ENCODE results near the gene SUSD1. TPM values are rescaled to one million over a fixed set of nuclear protein-coding genes. Genes with fewer than 3 reads are reported as not detected.

SUSD1 gene
- total RNA-seq, 2 experiments from 2014 or later, result 3.8 to 5.2 TPM

DNA sequence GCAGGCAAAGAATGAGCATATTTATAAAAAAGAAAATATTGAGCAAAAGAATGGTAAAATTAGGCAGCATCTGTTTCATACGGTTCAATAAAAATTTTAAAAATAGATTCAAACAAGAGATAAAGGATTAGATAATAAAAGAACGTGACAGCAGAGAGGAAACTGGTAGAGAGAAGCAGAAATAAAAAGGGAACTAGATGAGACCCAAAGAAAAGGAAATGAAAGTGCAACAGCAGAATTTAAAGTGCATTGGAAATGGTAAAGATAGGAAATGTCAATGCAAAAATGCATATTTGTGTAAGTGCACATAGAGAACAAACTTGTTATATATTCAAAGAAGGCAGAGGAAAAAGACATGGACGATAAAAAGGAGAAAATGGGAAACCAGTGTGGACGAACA lies 70.2 kb downstream of the SUSD1 start:
- no peak overlapping the region for H3K27ac Mint-ChIP-seq
- no peak overlapping the region for H3K4me3 Mint-ChIP-seq
- H3K36me3 Mint-ChIP-seq, result no peaks in the 10 kb centered on the region
- H3K4me1 Mint-ChIP-seq, result peaks cover 3% of the 10 kb centered on the region
- DNase-seq, result no peak
- no peaks in the 10 kb centered on the region for H3K27me3 Mint-ChIP-seq
- no peaks in the 10 kb centered on the region for H3K9me3 Mint-ChIP-seq

DNA sequence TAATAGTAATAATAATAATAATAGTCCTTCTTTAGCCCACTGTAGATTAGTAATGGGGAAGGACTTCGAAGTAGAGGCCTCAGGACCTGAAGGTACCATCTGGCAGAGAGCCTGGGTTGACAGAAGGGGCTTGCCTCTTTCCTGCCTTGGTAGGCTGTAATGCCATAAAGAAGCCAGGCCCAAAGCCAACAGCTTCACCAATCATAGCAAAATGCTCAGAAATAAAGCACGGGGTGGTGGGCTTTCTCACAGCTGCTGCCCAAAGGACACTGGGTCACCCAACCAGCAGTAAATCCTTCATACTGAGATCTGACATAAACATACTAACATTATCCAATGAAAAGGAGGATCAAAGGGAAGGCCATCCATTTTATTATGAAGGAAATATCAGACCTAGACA lies 70.7 kb downstream of the SUSD1 start:
- Mint-ChIP-seq H3K27me3 (no peaks in the 10 kb centered on the region), H3K4me1 (peaks cover 3% of the 10 kb centered on the region), H3K4me3 (no peak overlapping the region), H3K9me3 (no peaks in the 10 kb centered on the region), H3K36me3 (no peaks in the 10 kb centered on the region), H3K27ac (no peak overlapping the region)
- DNase-seq, result no peak

DNA sequence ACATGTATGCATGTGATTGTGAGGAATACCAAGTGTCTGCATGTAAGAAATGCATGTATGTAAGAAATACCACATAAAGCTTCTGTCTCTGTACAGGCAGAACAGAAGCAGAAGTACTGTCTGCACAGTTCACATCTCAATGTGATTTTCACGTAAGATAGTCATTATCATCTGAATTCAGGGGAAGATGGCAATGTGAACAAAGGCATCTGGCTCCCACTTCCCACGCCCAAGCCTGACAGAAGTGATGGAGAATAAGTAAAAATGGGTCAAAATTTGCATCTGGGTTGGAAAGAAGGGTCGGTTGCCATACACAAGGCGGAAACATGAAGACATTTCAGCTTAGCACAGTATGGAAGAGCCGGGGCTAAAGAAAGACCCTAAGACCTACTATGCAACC lies 71.7 kb downstream of the SUSD1 start:
- no peaks in the 10 kb centered on the region for H3K27me3 Mint-ChIP-seq
- peaks cover 4% of the 10 kb centered on the region for H3K4me1 Mint-ChIP-seq
- no peak for DNase-seq
- no peak overlapping the region for H3K4me3 Mint-ChIP-seq
- no peaks in the 10 kb centered on the region for H3K9me3 Mint-ChIP-seq
- no peaks in the 10 kb centered on the region for H3K36me3 Mint-ChIP-seq
- H3K27ac Mint-ChIP-seq, result no peak overlapping the region

DNA sequence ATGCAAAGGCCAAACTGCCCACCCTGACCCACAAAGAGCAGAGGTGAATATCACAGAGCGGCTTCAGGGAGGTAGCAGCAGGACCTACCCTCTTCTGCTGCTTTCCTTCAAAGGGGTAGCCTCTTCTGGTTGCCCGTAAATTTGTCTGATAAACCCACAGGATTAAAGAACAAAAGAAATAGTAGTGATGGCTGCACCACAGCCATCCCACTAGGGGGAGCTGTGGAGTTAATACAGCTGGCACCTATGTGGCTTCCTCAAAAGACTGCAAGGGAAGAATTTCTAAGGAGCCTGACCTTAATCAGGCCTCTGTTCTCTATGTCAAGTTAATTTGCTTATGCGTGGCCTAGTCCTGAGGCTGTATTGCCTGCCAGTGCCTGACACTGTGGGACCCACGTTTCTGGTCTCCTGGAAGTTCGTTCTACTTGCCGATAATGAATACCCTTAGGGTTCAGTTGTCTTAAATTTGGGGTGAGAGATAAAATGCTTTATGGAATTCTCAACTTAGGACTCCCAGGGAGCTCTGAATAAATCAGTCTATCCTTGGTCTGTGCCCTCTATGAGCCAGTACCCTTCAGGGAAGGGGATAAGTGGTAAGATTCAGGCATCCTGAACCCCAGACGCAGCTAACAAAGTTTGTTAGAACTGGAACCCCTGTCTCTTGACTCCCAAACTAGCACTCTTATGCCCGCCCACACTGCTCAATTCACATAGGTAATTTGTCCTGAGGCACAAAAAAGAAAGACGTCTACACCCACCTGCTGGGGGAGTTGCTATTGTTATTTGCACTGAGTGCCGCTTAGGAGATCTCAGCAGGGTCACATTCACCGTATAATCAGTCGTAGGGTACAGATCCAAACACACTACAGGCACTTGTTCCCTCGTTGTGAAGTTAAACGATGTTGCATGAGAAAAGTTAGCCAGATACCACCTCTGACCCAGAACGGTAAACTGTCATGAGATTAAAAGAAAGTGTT lies 77.1 kb downstream of the SUSD1 start:
- peak; percentile 61 for DNase-seq
- Mint-ChIP-seq H3K4me3 (no peak overlapping the region), H3K36me3 (peaks cover 6% of the 10 kb centered on the region), H3K9me3 (no peaks in the 10 kb centered on the region), H3K27ac (no peak overlapping the region), H3K4me1 (peaks cover 26% of the 10 kb centered on the region), H3K27me3 (no peaks in the 10 kb centered on the region)

DNA sequence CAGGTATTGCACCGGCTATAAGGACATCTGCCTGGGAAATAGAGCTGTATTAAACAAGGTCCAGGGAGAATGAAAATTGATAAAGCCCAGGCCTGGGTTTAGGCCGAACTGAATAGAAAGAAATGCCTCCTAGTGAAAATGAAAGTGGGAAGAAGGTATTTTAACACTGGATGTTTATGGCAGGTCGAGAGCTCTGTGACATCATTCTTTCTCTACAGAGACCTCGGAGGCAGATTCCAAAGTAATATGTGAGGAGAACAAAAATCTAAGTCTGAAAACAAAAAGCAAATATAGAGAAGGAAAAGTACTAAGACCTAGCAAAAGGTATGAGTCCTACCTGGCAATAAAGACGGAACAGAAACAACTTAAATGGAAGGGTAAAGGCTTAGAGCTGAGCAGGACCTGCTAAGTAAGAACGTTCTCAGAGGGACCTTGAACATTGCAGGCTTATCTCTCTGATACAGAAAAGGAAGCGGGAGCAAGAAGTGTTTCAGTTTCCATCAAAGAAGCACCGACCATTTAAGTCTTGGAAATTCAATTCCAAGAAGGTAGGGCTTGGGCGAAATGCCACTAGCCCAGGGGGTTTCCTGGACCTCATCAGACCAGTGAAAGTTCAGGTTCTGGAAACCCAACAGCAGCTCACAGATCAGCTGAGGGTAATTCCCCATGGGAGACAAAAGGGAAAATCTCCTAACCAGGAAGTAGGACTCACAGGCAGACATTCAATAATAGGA lies 80.0 kb downstream of the SUSD1 start:
- H3K9me3 Mint-ChIP-seq, result no peaks in the 10 kb centered on the region
- no peak overlapping the region for H3K4me3 Mint-ChIP-seq
- H3K27ac Mint-ChIP-seq, result peak overlapping the region; percentile 40
- H3K36me3 Mint-ChIP-seq, result peaks cover 6% of the 10 kb centered on the region
- peaks cover 26% of the 10 kb centered on the region for H3K4me1 Mint-ChIP-seq
- no peak for DNase-seq
- no peaks in the 10 kb centered on the region for H3K27me3 Mint-ChIP-seq

DNA sequence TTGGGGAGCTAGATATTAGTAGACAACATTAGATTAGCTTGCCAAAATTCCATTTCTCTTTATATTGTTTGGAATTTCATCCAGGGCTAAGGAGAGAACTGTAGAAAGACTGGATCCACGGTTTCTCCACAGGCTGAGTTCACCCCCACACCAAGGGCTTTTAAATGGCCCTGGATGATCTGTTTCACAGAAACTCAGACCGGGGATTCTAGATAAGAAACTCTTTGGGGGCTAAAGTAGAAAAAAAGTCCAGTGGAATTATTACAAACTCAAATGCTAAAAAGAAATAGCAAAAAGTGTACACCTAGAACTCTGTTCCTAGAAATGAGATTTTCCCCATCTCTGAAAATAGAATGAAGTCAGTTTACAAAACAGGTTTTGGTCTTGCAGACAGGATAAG lies 80.9 kb downstream of the SUSD1 start:
- Mint-ChIP-seq H3K27ac (peak overlapping the region; percentile 27), H3K9me3 (no peaks in the 10 kb centered on the region), H3K4me1 (peaks cover 26% of the 10 kb centered on the region), H3K4me3 (no peak overlapping the region), H3K27me3 (no peaks in the 10 kb centered on the region), H3K36me3 (peaks cover 6% of the 10 kb centered on the region)
- DNase-seq, result no peak

DNA sequence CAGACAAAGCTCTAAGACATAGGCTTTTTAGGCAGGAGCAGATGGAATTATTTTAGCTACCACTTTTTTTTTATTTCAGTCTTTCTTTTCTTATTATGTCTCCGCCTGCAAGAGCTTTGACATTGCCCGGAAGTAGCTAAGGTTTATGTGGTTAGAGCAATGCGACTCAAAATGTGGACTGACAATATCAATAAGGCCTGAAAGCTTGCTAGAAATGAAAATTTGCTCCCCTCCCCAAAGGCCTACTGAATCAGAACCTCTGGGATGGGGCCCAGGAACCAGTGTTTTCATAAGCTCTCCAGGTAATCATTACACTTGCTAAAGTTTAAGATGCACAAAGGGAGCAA lies 81.3 kb downstream of the SUSD1 start:
- Mint-ChIP-seq H3K27ac (peak overlapping the region; percentile 30), H3K36me3 (peaks cover 6% of the 10 kb centered on the region), H3K27me3 (no peaks in the 10 kb centered on the region), H3K9me3 (no peaks in the 10 kb centered on the region), H3K4me3 (no peak overlapping the region), H3K4me1 (peaks cover 26% of the 10 kb centered on the region)
- DNase-seq, result no peak

DNA sequence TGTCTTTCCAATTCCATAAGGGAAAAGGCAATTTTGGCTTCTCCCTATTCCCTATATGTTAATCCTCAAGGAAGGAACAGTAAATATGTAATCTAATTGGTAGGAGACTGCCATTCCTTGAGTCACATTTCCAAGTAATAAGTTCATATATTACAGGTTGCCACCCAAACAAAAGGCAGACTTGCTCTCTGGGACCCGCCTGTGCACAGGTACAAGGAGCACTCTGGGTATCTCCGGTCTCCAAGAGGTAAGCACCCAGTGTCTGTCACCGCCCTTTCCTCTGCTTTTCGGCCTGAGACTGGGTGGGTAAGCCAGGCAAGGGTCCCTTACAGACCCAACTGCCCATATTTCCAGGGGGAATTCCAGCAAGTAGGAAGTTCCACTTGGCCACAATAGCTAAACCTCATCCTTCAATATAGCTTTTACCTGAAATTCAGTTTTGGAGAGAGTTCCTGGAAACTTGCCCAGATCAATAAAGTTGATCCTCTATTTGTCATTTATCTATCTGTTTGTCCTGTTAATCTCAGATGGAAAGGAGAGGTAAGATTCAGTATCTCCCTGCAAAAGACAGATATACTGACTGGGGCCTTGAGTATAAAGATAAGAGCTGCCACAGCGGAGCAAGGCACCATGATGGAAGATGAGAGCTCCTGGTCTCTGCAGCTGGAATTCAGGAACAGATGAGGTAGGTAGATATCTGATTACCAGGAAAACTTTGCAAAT lies 81.8 kb downstream of the SUSD1 start:
- Mint-ChIP-seq H3K27me3 (no peaks in the 10 kb centered on the region), H3K9me3 (no peaks in the 10 kb centered on the region), H3K4me3 (no peak overlapping the region), H3K4me1 (peaks cover 24% of the 10 kb centered on the region), H3K27ac (no peak overlapping the region), H3K36me3 (peaks cover 6% of the 10 kb centered on the region)
- DNase-seq, result no peak

DNA sequence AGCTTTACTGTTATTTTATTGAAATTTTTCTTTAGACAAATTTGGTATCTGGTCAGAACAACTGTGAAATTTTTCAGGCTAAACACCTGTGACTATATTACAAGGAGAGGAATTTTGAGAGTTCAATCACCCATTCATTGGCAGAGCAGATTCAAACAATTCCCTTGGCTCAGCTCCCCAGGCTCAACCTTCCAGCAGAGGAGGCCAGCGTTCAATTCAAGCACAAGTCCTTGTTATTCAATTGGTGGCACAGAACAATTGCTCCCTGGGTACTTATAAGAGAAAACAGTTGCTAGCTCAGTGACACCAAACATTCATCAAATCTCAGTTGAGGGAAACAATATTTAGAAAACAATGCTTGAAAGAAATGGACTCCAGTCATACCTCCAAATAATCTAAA lies 83.3 kb downstream of the SUSD1 start:
- no peaks in the 10 kb centered on the region for H3K27me3 Mint-ChIP-seq
- peaks cover 7% of the 10 kb centered on the region for H3K36me3 Mint-ChIP-seq
- H3K4me3 Mint-ChIP-seq, result no peak overlapping the region
- no peaks in the 10 kb centered on the region for H3K9me3 Mint-ChIP-seq
- H3K27ac Mint-ChIP-seq, result no peak overlapping the region
- no peak for DNase-seq
- peaks cover 20% of the 10 kb centered on the region for H3K4me1 Mint-ChIP-seq

DNA sequence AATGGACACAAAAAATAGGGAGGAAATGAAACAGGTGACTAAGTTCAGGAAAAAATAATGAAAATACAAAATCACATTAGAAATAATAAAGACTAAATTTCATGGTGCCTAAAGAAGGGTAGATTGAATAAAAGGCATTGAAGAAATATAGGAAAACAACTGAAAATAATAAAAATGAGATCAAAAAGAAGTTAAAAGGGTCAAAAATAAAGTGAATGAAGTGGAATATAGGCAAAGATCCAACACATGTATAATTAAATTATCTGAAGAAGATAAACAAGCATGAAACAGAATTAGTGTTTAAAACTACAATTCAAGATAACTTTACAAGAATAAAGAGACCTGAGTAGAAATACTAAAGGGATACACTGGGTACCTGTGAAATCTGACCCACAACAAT lies 87.6 kb downstream of the SUSD1 start:
- H3K27me3 Mint-ChIP-seq, result no peaks in the 10 kb centered on the region
- H3K27ac Mint-ChIP-seq, result no peak overlapping the region
- H3K4me3 Mint-ChIP-seq, result no peak overlapping the region
- DNase-seq, result no peak
- H3K9me3 Mint-ChIP-seq, result no peaks in the 10 kb centered on the region
- H3K4me1 Mint-ChIP-seq, result peaks cover 5% of the 10 kb centered on the region
- peaks cover 3% of the 10 kb centered on the region for H3K36me3 Mint-ChIP-seq

DNA sequence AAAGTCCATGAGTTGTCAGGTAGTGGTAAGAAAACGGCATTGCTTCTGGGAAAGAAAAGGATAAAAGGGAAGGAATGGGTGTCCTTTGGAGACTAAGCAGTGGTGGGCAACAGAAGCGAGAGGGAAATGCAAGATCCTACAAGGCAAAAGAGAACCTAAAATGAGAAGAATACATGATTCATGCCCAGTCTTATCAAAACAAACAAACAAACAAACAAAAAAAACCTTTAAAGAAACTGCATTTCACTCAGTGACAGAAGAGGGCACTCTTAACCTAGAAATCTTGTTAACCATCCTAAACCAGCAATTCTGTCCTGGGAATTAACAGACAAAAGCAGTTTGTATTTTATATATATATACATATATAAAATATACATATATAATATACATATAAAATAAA lies 88.5 kb downstream of the SUSD1 start:
- H3K27me3 Mint-ChIP-seq, result no peaks in the 10 kb centered on the region
- peaks cover 3% of the 10 kb centered on the region for H3K36me3 Mint-ChIP-seq
- H3K4me1 Mint-ChIP-seq, result peaks cover 5% of the 10 kb centered on the region
- H3K4me3 Mint-ChIP-seq, result no peak overlapping the region
- no peak for DNase-seq
- H3K27ac Mint-ChIP-seq, result no peak overlapping the region
- no peaks in the 10 kb centered on the region for H3K9me3 Mint-ChIP-seq

DNA sequence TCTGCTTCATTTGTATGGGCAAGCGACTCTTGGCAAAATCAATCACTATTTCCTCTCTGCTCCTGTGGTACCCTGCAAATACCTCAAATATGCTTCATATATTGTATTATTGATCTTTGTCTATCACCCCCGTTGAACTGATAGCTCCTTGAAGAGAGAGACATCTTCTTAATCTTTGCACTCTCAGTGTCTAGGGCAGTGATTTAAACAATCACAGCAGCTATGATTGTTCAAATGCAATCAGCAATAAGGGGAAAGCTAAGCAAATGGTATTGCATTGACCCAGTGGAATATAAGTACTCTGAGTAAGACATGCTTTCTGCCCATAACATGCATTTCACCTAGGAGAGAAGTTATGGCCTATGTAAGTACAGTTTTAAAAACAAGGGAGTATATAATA lies 90.2 kb downstream of the SUSD1 start:
- H3K27me3 Mint-ChIP-seq, result no peaks in the 10 kb centered on the region

DNA sequence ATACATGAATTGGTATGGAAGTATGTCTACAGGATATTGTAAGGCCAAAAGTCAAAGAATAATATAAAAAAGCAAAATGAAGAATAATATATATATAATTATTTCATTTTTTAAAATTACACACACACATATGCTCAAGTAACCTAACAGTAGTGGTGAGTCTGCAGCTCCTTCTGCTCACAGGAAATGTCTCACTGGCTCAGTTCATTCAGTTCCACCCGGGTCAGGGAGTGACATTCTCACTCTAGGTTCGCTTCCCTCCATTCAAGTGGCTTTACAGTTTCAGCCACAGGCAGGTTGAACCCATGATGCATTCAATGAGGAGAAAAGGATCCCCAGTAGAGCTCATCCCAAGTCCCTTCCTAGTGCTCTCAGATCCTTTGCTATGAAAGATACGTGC lies 90.8 kb downstream of the SUSD1 start:
- no peak overlapping the region for H3K4me3 Mint-ChIP-seq
- no peak overlapping the region for H3K27ac Mint-ChIP-seq
- H3K36me3 Mint-ChIP-seq, result peaks cover 6% of the 10 kb centered on the region
- DNase-seq, result no peak
- H3K9me3 Mint-ChIP-seq, result no peaks in the 10 kb centered on the region
- no peaks in the 10 kb centered on the region for H3K27me3 Mint-ChIP-seq
- H3K4me1 Mint-ChIP-seq, result peaks cover 5% of the 10 kb centered on the region

More for the DNA sequence above, 90.2 kb downstream of the SUSD1 start:
- Mint-ChIP-seq H3K4me1 (peaks cover 5% of the 10 kb centered on the region), H3K4me3 (no peak overlapping the region), H3K9me3 (no peaks in the 10 kb centered on the region), H3K27ac (no peak overlapping the region), H3K36me3 (peaks cover 6% of the 10 kb centered on the region)
- DNase-seq, result no peak

DNA sequence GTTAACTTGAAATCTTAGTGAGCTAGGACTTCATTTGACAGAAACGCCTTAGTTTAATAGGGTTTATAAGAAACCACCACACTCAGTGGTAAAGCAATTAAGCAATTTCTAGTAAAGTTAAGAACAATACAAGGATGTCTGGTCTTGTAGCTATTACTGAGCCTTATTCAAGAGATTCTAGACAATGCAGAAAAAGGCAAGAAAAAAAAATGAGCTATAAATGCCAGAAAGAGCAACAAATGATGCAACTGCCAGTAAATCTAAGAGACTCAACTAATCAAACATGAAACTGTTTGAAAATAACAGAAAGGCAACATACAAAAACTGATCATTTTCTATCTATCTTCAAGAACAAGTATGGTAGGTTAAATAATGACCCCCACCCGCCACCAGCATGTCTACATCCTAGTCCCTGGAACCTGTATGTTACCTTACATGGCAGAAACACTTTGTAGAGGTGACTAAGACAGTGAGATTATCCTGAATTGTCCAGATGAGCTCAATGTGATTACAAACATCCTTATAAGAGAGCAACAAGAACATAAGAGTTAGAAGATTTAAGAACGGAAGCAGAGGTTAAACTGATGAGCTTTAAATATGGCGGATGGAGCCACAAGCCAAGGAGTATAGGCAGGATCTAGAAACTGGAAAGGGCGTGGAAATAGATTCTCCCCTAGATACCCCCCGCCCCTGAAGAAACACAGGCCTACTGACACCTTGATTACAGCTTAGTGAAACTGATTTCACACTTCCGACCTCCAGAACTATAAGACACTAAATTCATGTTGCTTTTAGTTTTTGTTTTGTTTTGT lies 93.0 kb downstream of the SUSD1 start:
- Mint-ChIP-seq H3K9me3 (no peaks in the 10 kb centered on the region), H3K4me3 (no peak overlapping the region), H3K4me1 (peaks cover 5% of the 10 kb centered on the region), H3K27ac (no peak overlapping the region), H3K27me3 (no peaks in the 10 kb centered on the region), H3K36me3 (peaks cover 2% of the 10 kb centered on the region)
- no peak for DNase-seq
